GM19468 (cell line): ENCODE results near the gene PLA2G4B.
"Not testable (repeated sequence)": the region's sequence is repeated elsewhere in the genome, so short reads cannot be mapped to it uniquely, and the experiment has no call there.

Experiments
- ATAC-seq: cut with Tn5 transposase; IDR thresholded peaks from one replicate; pipeline ENCODE4 v1.9.1; 2021; ENCODE audit warnings: mild to moderate bottlenecking, moderate library complexity, moderate number of reproducible peaks; ENCODE audit not compliant: unreplicated experiment; ENCODE audit errors: extremely low read depth

Gene PLA2G4B

DNA sequence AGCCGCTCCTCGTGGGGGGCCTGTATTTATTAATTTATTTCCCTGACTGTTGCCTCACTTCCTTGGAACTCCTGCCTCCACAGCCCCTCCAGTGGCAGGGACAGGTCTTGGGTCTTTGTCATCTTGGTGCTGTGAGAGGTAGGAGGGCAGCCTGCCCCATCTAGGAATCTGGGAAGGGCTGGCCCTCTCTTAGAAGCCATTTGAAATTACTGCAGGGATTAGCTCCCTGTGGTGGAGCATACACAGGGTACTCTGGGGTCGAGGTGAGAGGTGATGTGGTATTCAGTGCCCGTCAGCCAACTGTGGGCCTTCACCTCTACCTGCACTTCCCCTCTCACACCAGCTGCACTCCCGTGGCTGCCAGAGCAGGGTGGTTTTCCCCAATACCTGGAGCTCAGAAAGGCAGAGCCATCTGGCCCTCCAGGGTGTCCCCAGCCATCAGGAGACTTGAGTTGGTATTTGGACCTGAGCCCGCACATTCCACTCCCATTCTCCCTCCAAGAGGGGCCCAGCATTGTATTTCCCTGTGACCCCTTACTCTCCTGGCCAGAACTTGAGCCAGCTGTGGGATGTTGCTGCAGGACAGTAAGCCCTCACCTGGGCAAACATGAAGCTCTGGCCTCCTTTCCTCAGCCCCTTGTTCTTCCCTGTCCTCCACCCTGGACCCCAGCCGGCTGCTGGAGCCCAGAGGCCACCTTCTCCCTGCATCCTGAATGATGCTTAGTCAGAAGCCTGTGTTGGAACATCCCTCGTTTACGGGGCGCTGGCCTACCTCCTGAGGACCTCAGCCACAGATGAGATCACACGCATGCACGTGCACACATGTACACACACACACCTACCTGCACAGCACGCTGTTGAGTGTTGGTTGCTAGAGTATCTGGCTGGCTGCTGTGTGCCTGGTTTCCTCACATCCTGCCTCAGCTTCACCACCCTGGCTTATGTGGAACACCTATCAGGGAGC, 12.8 kb upstream of the PLA2G4B start:
- no peak for ATAC-seq

DNA sequence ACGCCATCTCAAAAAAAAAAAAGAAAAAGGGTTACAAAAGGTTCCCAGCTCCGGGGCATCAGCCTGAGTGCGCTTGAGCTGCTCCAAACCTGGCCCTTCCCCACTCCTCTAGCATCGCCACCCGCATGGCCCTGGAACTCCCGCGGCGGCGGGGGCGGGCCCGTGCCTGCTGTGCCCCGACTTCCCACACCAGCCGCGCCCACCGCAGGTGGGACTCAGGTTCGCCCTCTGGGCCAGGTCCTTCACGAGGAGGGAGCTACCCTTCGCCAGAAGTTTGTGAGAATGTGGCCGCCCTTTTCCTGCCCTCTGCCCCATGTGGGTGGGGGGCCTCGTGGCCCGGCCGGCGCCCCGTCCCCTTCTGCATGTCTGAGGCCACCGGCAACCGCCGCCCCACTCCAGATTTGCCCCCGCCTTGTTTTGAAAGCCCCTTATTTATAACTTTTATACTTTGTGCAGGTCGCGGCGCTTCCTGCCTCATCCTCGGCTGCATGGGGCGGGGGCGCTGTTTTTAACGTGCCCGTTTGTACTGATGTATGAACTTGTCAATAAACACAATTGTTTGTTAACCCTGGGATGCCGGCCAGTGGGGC, 11.3 kb upstream of the PLA2G4B start:
- no peak for ATAC-seq

DNA sequence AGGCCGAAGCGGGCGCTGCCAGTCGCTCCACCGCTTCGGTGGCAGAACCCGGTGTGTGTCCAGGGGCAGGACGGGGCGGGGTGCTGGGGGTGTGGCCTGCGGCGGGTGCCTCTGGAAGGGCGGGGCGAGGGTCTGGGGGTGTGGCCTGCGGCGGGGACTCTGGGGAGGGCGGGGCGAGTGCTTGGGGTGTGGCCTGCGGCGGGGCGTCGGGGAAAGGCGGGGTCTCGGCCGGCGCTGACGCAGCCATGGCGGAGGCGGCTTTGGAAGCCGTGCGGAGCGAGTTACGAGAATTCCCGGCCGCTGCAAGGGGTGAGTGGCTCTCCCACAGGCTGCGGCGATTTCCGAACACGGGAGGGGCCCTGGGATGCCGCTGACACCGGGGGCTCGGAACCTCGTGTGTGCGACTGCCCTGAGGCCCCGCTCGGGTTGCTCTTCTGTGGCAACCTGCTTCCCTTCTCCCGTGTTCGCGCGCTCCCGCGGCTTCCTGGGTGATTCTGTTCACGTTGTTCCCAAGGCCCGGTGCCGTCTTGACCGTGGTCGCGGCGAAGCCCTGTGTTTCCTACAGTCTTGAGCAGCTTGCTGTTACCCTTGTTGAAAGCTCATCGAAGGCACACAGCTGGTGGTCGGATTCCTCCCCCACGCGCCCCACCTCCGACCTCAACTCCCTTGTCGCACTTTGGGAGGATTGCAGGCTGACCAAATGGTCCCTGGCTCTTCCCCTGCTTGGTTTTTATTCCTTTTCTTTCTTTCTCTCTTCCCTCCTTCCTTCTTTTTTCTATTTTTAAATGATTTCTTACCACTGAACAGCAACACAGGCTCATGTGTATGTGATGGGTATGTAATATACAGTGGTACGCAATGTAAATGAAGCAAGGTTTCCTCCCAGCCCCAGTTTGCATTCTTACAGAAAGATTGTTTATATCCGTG, 10.5 kb upstream of the PLA2G4B start, which contains the start of gene JMJD7:
JMJD7 (plus strand) TSS at position 213 of the 927 bp plus-strand sequence; CDS start at position 246, 33 bp downstream.
- peak; percentile 18 for ATAC-seq

DNA sequence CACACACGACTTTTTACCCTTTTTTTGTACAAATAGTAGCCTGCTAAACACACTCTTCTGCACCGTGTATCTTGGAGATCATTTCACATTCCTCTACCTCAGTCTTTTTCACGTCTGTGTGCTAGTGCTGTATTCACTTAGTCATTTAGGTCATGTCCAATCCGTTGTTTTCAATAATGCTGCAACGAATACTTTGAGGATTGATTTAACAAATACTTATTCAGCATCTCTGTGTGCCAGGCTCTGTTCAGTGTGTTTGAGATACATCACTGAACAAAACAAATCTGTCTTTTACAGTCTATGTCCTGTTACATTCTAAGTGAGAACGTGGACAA, 9.9 kb upstream of the PLA2G4B start:
- no peak for ATAC-seq

DNA sequence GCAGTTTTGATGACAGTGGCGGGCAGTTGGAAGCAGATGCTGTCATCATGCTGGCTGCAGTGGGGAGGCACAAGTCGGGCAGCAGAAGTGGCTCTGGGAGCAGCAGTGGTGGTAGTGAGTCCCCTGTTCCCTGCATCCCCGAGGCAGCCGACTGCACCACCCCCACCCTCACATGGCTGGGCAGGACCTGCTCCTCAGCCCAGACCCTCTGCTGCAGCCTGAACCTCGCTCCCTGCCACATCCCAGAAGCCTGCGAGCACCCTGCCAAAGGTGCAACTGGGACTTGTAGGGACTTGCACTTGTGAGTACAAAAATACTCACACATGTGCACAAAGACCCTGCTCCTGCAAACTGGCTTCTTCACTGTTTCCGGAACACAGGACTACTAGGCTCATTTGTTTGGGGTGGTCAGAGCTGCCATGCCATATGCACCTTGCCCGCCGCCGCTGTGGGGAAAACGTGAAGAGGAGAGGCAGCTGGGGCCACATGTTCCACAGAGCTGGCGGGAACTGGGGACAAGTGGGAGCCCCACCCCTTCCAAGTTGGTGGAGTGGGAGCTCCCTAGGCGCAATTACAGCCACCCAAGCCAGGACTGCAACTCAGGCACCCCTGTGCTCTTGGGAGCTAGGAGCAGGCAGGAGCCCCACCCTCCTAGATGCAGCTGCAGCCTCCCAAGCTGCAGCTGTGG, 8.5 kb upstream of the PLA2G4B start:
- no peak for ATAC-seq

DNA sequence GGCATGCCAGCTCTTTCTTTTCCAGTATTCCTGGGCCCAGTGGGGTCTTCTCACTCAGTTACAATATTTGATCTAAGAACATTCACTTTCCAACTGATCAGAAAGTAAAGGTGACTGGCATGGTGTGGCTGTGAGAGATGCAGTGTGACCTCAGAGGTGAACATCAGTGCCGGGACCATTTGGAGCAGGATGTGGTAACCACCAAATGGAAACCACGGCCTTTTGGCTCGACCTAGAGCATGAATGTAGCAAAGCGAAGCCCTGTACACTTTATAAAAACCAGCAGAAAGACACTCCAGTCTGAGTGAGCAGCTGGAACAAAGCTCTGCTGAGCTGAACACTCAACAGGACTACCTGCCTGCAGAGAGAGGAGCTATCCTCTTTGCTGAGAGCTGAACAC, 7.4 kb upstream of the PLA2G4B start:
- not testable (repeated sequence) for ATAC-seq

DNA sequence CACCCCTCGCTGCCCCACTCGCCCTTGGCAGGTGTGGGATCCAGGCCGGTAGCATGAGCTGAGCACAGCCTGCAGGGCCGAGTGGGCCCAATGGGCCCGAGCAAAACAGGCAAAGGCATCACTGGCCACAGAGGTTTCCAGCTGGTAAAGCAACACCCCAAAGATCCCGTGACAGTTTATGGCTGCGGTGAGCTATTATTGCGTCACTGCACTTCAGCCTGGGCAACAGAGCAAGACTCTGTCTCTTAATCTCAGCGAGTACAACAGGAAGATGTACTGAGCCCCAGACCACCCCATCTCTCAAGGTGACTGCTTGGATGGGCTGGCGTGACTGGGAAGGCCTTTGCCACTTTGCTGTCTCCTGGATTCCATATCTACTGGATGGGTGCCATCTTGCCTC, 6.4 kb upstream of the PLA2G4B start:
- ATAC-seq: no peak

DNA sequence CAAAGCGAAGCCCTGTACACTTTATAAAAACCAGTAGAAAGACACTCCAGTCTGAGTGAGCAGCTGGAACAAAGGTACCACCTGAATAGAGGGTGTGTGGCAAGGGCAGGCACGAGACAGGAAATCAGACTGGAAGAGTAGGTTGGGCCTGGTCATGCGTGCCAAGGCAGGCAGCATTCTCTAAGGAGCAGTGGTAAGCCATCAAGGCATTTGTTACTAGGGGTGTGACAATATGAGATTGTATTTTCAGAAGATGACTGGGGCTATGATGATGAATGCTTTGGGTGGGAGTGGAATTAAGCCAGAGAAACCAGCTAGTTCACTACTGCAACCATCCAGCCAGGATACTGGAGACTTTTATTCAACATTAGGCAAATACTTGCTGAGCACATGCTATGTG, 5.8 kb upstream of the PLA2G4B start:
- no peak for ATAC-seq

DNA sequence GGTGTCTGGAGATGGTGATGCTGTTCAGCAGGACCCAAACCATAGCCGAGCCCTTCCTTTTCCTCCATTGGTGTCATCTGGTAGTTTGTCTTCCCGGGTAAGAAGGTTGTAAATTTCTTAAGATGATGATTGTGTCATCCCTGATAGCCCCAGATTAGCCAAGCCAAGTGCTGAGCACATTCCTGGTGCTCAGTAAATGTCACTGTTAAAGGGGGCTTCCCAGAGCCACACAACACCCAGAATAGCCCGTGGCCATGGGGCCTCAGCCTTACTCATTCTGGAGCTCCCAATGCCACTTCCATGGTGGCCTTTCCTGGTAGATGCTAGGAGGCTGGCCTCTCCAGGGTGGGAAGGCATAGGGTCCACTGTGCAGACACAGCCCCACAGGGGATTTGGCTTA, 4.6 kb upstream of the PLA2G4B start:
- ATAC-seq: no peak

DNA sequence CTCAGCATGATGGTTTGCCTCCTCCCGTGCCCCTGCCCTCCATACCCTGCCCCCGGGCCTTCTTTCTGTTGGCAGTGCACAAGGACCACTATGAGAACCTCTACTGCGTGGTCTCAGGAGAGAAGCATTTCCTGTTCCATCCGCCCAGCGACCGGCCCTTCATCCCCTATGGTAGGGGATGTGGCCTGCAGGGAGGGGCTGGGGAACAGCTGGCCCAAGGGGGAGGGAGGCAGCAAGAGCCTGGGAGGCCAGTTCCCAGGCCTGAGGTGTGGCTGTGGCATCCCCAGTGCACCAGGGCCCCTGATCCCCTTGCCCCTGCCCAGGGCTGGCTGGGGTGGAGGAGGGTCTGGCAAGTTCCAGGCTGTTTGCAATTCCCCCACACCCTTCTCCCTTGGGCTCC, 2.6 kb upstream of the PLA2G4B start:
- ATAC-seq: no peak

DNA sequence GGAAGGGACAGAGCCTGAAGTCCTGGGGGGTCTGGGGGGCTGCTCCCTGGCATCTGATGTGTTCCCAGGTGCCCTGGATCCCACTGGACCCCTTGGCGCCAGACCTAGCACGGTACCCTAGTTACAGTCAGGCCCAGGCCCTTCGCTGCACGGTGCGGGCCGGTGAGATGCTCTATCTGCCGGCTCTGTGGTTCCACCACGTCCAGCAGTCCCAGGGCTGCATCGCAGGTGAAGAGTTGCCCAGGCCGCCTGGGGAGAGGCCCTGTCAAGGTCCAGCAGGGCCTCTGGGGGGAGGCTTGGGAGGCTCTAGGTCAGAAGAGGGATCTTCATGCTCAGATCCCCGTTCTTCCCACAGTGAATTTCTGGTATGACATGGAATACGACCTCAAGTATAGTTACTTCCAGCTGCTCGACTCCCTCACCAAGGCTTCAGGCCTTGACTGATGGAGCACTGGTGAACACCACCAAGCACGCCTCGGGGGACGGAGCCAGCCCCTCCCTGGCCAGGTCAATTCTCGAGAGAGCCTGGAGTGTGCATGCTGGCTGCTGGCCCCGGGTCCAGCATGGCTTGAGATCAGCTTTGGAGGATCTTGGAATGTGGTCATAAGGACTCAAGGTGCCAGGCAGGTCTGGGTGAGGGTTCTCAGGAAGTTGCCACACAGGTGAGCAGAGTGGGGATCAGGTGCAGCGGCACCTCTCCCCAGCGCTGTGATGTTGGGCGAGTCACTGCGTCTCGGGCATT, 1.8 kb upstream of the PLA2G4B start:
- ATAC-seq: no peak

DNA sequence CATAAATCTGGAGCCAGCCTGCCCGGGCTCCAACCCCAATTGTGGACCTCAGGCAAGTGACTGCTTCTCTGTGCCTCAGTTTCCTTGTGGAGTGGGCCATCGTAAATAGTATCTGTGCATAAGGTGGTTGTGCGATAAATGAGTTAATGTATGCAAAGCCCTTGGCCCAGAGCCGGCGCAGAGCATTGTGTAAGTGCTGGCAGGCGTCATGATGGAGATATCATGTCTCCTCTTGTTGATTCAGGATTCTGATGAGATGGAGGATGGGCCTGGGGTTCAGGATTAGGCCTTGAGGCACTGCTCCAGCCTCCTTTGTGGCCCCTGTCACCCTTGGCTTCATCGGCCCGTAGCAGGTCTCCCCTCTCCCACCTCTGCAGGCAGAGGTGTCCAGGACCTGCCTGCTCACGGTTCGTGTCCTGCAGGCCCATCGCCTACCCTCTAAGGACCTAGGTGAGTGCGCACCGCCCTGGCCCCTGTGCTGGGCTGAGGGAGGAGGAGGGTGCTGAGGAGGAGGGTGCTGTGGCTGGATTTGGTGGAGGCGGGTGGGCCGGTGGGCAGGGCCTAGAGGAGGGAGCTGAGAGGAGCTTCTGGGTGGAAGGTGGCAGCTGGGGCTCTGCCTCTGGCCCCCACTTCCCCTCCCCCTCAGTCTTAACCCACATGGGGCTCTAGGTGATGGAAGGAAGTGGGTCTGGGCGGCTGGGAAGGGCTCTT, 1.3 kb downstream of the PLA2G4B start:
- ATAC-seq: no peak

DNA sequence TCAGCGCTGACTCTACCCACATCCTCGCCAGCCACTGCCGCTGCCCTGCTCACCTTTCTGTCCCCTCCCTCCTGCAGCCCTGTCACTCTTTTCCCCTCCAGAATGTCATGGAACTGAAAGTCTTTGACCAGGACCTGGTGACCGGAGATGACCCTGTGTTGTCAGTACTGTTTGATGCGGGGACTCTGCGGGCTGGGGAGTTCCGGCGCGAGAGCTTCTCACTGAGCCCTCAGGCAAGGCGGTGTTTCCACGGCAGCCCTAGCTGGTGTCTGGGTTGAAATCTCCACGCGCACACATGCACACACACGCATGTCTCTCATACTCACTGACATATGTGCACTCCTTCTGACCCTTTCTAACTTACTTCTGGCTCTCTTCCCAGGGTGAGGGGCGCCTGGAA, 2.0 kb downstream of the PLA2G4B start:
- ATAC-seq: no peak

DNA sequence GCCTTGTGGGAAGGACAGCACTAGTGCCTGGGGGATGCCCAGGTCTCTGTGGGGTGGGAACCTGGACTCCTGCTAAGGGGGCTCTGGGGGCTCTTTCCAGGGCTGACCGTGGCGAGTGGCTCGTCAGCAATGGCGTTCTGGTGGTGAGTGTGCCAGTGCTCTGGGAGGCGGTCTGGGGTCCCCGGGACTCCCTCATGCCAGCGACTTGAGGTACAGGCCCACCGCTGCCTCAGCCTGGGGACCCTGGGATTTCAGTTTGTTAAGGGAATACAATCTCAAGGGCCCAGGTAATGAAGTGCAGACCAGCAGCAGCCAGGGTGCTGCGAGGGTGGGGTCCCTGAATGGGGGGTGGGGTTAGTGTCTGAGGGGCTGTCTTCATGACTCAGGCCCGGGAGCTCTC, 2.5 kb downstream of the PLA2G4B start:
- ATAC-seq: no peak

DNA sequence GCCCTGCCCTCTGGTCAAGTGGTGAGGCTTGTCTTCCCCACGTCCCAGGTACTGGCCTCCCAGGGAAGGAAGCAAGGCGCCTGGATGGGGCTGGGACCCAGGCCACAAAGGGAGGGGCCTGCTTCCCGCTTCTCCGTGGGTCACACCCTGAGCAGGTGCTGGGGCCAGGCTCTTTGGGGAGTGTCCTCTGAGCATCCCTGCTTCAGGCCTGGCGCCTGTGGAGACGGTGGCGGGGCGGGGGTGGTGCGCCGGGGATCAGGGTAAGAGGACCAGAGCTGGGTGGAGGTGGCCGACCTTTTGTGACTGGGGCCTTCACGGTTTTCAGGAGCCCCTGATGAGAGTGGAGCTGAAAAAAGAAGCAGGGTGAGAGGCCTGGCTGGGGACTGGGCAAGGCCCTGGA, 3.6 kb downstream of the PLA2G4B start:
- no peak for ATAC-seq

DNA sequence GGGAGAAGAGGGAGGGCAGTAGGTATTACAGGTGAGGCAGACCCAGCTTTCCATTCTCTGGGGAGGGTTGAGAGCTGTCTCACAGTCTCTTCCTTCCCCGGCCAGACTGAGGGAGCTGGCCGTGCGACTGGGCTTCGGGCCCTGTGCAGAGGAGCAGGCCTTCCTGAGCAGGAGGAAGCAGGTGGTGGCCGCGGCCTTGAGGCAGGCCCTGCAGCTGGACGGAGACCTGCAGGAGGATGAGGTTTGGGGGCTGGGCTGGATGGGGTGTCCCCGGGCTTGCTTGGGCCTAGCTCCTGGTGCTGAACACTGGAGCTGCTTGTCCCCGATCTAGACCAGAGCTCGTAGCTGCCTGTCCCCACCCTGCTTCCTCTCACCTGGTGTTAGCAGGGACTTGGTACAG, 4.9 kb downstream of the PLA2G4B start:
- ATAC-seq: no peak

DNA sequence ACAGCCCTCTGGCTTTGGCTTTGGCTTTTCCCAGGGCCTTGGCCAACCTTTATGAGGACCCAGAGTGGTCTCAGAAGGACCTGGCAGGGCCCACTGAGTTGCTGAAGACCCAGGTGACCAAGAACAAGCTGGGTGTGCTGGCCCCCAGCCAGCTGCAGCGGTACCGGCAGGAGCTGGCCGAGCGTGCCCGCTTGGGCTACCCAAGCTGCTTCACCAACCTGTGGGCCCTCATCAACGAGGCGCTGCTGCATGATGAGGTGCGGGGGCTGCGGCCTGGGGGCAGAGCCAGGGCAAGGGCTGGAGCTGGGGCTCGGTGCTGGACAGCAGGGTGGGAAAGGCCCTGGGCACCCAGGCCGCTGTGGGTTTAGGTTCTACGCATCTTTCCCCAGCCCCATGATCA, 6.2 kb downstream of the PLA2G4B start:
- ATAC-seq: no peak

DNA sequence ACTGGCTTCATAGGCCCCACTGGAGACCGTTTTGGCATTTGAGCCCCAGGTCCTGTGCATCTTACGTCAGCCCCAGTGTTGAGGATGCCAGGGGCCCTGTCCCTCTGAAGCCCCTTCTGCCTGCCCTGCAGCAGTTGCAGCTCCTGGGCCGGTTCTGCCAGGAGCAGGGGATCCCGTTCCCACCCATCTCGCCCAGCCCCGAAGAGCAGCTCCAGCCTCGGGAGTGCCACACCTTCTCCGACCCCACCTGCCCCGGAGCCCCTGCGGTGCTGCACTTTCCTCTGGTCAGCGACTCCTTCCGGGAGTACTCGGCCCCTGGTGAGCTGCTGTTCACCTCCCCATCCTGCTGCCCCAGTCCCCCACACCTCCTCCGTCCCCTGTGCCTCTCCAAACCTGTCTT, 8.6 kb downstream of the PLA2G4B start:
- ATAC-seq: no peak

DNA sequence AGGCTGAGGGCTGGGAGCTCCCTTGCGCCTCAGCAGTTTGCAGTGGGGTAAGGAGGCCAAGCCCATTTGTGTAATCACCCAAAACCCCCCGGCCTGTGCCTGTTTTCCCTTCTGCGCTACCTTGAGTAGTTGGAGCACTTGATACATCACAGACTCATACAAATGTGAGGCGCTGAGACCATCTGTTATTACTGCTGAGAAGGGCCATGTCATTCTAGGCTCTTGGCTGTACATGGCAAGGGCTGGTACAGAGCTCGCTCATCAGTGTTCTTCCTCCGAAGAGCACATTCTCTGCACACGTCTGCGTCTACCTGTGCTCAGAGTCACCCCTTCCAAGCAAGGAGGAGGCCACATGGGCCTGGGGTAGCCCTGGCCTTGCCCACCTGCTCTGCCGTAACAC, 9.3 kb downstream of the PLA2G4B start:
- ATAC-seq: no peak
